IPS DF 6.9 (cell line): ENCODE results near the gene C4BPA.

Experiments
- DNase-seq: peaks from one replicate; pipeline ENCODE4 v3.0.0-alpha.2; 2013; ENCODE audit warnings: low read depth, low spot score
- H3K27ac ChIP-seq: one replicate; pipeline ENCODE4 v1.5.1; 2013; ENCODE audit warnings: low read length, control low read depth
- H3K27me3 ChIP-seq: 2 replicates; pipeline ENCODE4 v1.6.1; 2013; ENCODE audit warnings: mild to moderate bottlenecking, low read length; ENCODE audit not compliant: control insufficient read depth, insufficient read depth
- H3K36me3 ChIP-seq: 2 replicates; pipeline ENCODE4 v1.6.1; 2013; ENCODE audit warnings: low read length; ENCODE audit not compliant: control insufficient read depth, insufficient read depth
- H3K4me1 ChIP-seq: 2 replicates; pipeline ENCODE4 v1.6.1; 2013; ENCODE audit warnings: low read length; ENCODE audit not compliant: control insufficient read depth, insufficient read depth
- H3K4me3 ChIP-seq: 2 replicates; pipeline ENCODE4 v1.5.1; 2013; ENCODE audit warnings: mild to moderate bottlenecking, low read length
- H3K9me3 ChIP-seq: 2 replicates; pipeline ENCODE4 v1.6.1; 2013; ENCODE audit warnings: low read length, inconsistent platforms; ENCODE audit not compliant: control insufficient read depth, insufficient read depth
- WGBS: extraction: QIAGEN DNeasy Blood & Tissue Kit; methylation state at CpG from one replicate; pipeline ENCODE4 v1.1.7; 2013; ENCODE audit warnings: mixed read lengths, missing lambda C conversion rate; ENCODE audit not compliant: insufficient read length, insufficient coverage; 5-methylcytosine and 5-hydroxymethylcytosine counted together

The C4BPA gene

GRCh38 chr1:207179036-207179435, 75.0 kb downstream of the C4BPA start:
- H3K27ac ChIP-seq: no peak overlapping the region
- no CpG with 5 or more reads among the region's 2 CpGs for WGBS

GRCh38 chr1:207181847-207182246, 77.8 kb downstream of the C4BPA start:
- Histone ChIP-seq H3K9me3 (no peaks in the 10 kb centered on the region), H3K4me1 (no peaks in the 10 kb centered on the region), H3K27ac (no peak overlapping the region), H3K4me3 (no peak overlapping the region), H3K27me3 (no peaks in the 10 kb centered on the region), H3K36me3 (no peaks in the 10 kb centered on the region)
- DNase-seq: no peak

More at GRCh38 chr1:207179036-207179435, 75.0 kb downstream of the C4BPA start:
- no peaks in the 10 kb centered on the region for H3K9me3 ChIP-seq
- no peak overlapping the region for H3K4me3 ChIP-seq
- no peak for DNase-seq
- H3K27me3 ChIP-seq: no peaks in the 10 kb centered on the region
- H3K36me3 ChIP-seq: no peaks in the 10 kb centered on the region
- H3K4me1 ChIP-seq: no peaks in the 10 kb centered on the region

GRCh38 chr1:207186503-207186902, 82.5 kb downstream of the C4BPA start:
- Histone ChIP-seq H3K36me3 (no peaks in the 10 kb centered on the region), H3K9me3 (no peaks in the 10 kb centered on the region), H3K4me1 (no peaks in the 10 kb centered on the region), H3K4me3 (no peak overlapping the region), H3K27ac (no peak overlapping the region), H3K27me3 (no peaks in the 10 kb centered on the region)
- no peak for DNase-seq
- WGBS: no CpG with 5 or more reads among the region's 1 CpG

- WGBS: no CpG with 5 or more reads among the region's 1 CpG
- Histone ChIP-seq H3K36me3 (no peaks in the 10 kb centered on the region), H3K27ac (no peak overlapping the region), H3K4me1 (no peaks in the 10 kb centered on the region), H3K4me3 (no peak overlapping the region), H3K9me3 (no peaks in the 10 kb centered on the region), H3K27me3 (no peaks in the 10 kb centered on the region)
- no peak for DNase-seq
Measured at GRCh38 chr1:207188901-207189300, 84.9 kb downstream of the C4BPA start.

- H3K36me3 ChIP-seq: no peaks in the 10 kb centered on the region
- no peak overlapping the region for H3K4me3 ChIP-seq
- no peak overlapping the region for H3K27ac ChIP-seq
- no peaks in the 10 kb centered on the region for H3K27me3 ChIP-seq
- no peak for DNase-seq
- H3K9me3 ChIP-seq: no peaks in the 10 kb centered on the region
- H3K4me1 ChIP-seq: no peaks in the 10 kb centered on the region
Measured at GRCh38 chr1:207191061-207191460, 87.0 kb downstream of the C4BPA start.

- no peak overlapping the region for H3K4me3 ChIP-seq
Measured at GRCh38 chr1:207191776-207192175, 87.7 kb downstream of the C4BPA start.

GRCh38 chr1:207194197-207194596, 90.2 kb downstream of the C4BPA start:
- no peaks in the 10 kb centered on the region for H3K27me3 ChIP-seq
- DNase-seq: no peak
- H3K4me3 ChIP-seq: no peak overlapping the region
- H3K4me1 ChIP-seq: no peaks in the 10 kb centered on the region
- H3K36me3 ChIP-seq: no peaks in the 10 kb centered on the region
- no peak overlapping the region for H3K27ac ChIP-seq
- WGBS: no CpG with 5 or more reads among the region's 1 CpG
- H3K9me3 ChIP-seq: no peaks in the 10 kb centered on the region

More at GRCh38 chr1:207191776-207192175, 87.7 kb downstream of the C4BPA start:
- no CpG with 5 or more reads among the region's 3 CpGs for WGBS
- Histone ChIP-seq H3K36me3 (no peaks in the 10 kb centered on the region), H3K27ac (no peak overlapping the region), H3K27me3 (no peaks in the 10 kb centered on the region), H3K4me1 (no peaks in the 10 kb centered on the region), H3K9me3 (no peaks in the 10 kb centered on the region)
- DNase-seq: no peak
